Middle frontal gyrus (tissue), 1 donor: Measurements from ENCODE around the gene NALCN.

ENCODE experiments used
- DNase-seq: peaks from one replicate; pipeline ENCODE4 v3.0.0-alpha.2; 2015; ENCODE audit warnings: low spot score; ENCODE audit errors: extremely low spot score

The NALCN gene

GRCh38 chr13:101036546-101036945 is 379.8 kb downstream of the NALCN start:
- DNase-seq, result no peak

- DNase-seq, result no peak
These were observed 381.1 kb downstream of the NALCN start for GRCh38 chr13:101035119-101035620.

- DNase-seq, result no peak
These were observed 389.4 kb downstream of the NALCN start for GRCh38 chr13:101026736-101027398.

GRCh38 chr13:101026328-101026727 is 390.0 kb downstream of the NALCN start:
- no peak for DNase-seq

GRCh38 chr13:101025925-101026324 is 390.4 kb downstream of the NALCN start:
- no peak for DNase-seq

GRCh38 chr13:101025519-101025918 is 390.8 kb downstream of the NALCN start:
- no peak for DNase-seq

GRCh38 chr13:101019126-101019525 is 397.2 kb downstream of the NALCN start:
- DNase-seq, result no peak

GRCh38 chr13:101018720-101019119 is 397.6 kb downstream of the NALCN start:
- DNase-seq, result no peak

GRCh38 chr13:101017123-101017872 is 399.0 kb downstream of the NALCN start:
- no peak for DNase-seq

- no peak for DNase-seq
These were observed 399.8 kb downstream of the NALCN start for GRCh38 chr13:101016475-101016874.

GRCh38 chr13:101013245-101013644 is 403.1 kb downstream of the NALCN start:
- DNase-seq, result no peak

- DNase-seq, result no peak
These were observed 406.2 kb downstream of the NALCN start for GRCh38 chr13:101010100-101010499.

- no peak for DNase-seq
These were observed 409.1 kb downstream of the NALCN start for GRCh38 chr13:101007245-101007644.
